Measurements from ENCODE around the gene CRB3. TPM values are rescaled to one million over a fixed set of nuclear protein-coding genes. Genes with fewer than 3 reads are reported as not detected.

The CRB3 gene
- total RNA-seq, 1 experiment from 2014 or later = 13.6 TPM

DNA sequence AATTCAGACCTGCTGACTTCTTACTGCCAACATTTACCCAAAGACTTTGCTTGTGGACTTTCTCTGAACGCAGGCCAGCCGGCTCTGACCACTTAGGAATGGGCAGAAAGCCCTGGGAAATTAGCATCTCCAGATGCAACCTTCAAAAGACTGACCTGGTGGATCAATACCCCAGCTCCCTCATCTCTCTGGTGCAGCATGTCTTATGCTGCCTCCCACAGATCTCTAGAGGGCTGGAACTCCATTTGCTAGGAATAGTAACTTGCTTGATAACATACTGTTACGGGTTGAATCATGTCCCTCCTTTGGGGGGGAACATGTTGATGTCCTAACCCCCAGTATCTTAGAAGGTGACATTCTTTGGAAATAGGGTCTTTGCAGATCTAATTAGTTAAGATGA is 17.6 kb upstream of the CRB3 start:
- intact Hi-C loops (cut with micrococcal nuclease) = no loop called here
- BruUV-seq (replicated peaks) = no TSS peak
- TF ChIP-seq CTCF (IDR thresholded peaks at IDR 0.05; ENCODE audit: unreplicated experiment) = no peak
- CTCF ChIA-PET = no interaction called here
- H3K27ac Mint-ChIP-seq (ENCODE audit: low read depth, unreplicated experiment) = no peak overlapping the region
- H3K4me1 Mint-ChIP-seq (ENCODE audit: insufficient read depth, unreplicated experiment) = no peaks in the 10 kb centered on the region
- no peak for DNase-seq (ENCODE audit: unreplicated experiment)
- H3K27me3 Mint-ChIP-seq (ENCODE audit: insufficient read depth, unreplicated experiment) = no peaks in the 10 kb centered on the region
- POLR2A ChIA-PET = no interaction called here
- H3K36me3 Mint-ChIP-seq (ENCODE audit: insufficient read depth, unreplicated experiment) = peaks cover under 1% of the 10 kb centered on the region
- H3K4me3 Mint-ChIP-seq (ENCODE audit: unreplicated experiment) = no peak overlapping the region
- peaks cover 5% of the 10 kb centered on the region for H3K9me3 Mint-ChIP-seq (ENCODE audit: unreplicated experiment)

GRCh38 chr19:6448045-6448444 is 16.0 kb upstream of the CRB3 start:
- H3K4me3 Mint-ChIP-seq (ENCODE audit: unreplicated experiment) = no peak overlapping the region
- TF ChIP-seq CTCF (IDR thresholded peaks at IDR 0.05; ENCODE audit: unreplicated experiment) = no peak
- DNase-seq (ENCODE audit: unreplicated experiment) = no peak
- no peaks in the 10 kb centered on the region for H3K4me1 Mint-ChIP-seq (ENCODE audit: insufficient read depth, unreplicated experiment)
- intact Hi-C loops (cut with micrococcal nuclease) = no loop called here
- CTCF ChIA-PET = interaction anchor here (0.6 kb wide), 1 partner anchor 69 kb away, joined by 3 read pairs; no protein-coding TSS in a partner anchor
- H3K27ac Mint-ChIP-seq (ENCODE audit: low read depth, unreplicated experiment) = no peak overlapping the region
- no TSS peak for BruUV-seq (replicated peaks)
- H3K36me3 Mint-ChIP-seq (ENCODE audit: insufficient read depth, unreplicated experiment) = peaks cover 10% of the 10 kb centered on the region
- POLR2A ChIA-PET = interaction anchor here (1.6 kb wide), 1 partner anchor 23 kb away, joined by 6 read pairs; the partner anchor contains the start of gene KHSRP
- H3K27me3 Mint-ChIP-seq (ENCODE audit: insufficient read depth, unreplicated experiment) = no peaks in the 10 kb centered on the region
- H3K9me3 Mint-ChIP-seq (ENCODE audit: unreplicated experiment) = peaks cover 5% of the 10 kb centered on the region

GRCh38 chr19:6450166-6450565 is 13.9 kb upstream of the CRB3 start:
- peaks cover 27% of the 10 kb centered on the region for H3K36me3 Mint-ChIP-seq (ENCODE audit: insufficient read depth, unreplicated experiment)
- BruUV-seq (replicated peaks) = no TSS peak
- no peak for DNase-seq (ENCODE audit: unreplicated experiment)
- H3K9me3 Mint-ChIP-seq (ENCODE audit: unreplicated experiment) = peaks cover 5% of the 10 kb centered on the region
- no peak overlapping the region for H3K27ac Mint-ChIP-seq (ENCODE audit: low read depth, unreplicated experiment)
- no peak for TF ChIP-seq CTCF (IDR thresholded peaks at IDR 0.05; ENCODE audit: unreplicated experiment)
- intact Hi-C loops (cut with micrococcal nuclease) = no loop called here
- H3K4me1 Mint-ChIP-seq (ENCODE audit: insufficient read depth, unreplicated experiment) = no peaks in the 10 kb centered on the region
- ChIA-PET POLR2A (no interaction called here), CTCF (no interaction called here)
- no peak overlapping the region for H3K4me3 Mint-ChIP-seq (ENCODE audit: unreplicated experiment)
- no peaks in the 10 kb centered on the region for H3K27me3 Mint-ChIP-seq (ENCODE audit: insufficient read depth, unreplicated experiment)

GRCh38 chr19:6451583-6452222 is 12.4 kb upstream of the CRB3 start:
- no peak for DNase-seq (ENCODE audit: unreplicated experiment)
- no peak overlapping the region for H3K27ac Mint-ChIP-seq (ENCODE audit: low read depth, unreplicated experiment)
- peaks cover under 1% of the 10 kb centered on the region for H3K9me3 Mint-ChIP-seq (ENCODE audit: unreplicated experiment)
- H3K4me3 Mint-ChIP-seq (ENCODE audit: unreplicated experiment) = no peak overlapping the region
- no peaks in the 10 kb centered on the region for H3K27me3 Mint-ChIP-seq (ENCODE audit: insufficient read depth, unreplicated experiment)
- BruUV-seq (replicated peaks) = no TSS peak
- TF ChIP-seq CTCF (IDR thresholded peaks at IDR 0.05; ENCODE audit: unreplicated experiment) = no peak
- no peaks in the 10 kb centered on the region for H3K4me1 Mint-ChIP-seq (ENCODE audit: insufficient read depth, unreplicated experiment)
- POLR2A ChIA-PET = no interaction called here
- peaks cover 32% of the 10 kb centered on the region for H3K36me3 Mint-ChIP-seq (ENCODE audit: insufficient read depth, unreplicated experiment)
- intact Hi-C loops (cut with micrococcal nuclease) = no loop called here
- CTCF ChIA-PET = no interaction called here

All from MCF 10A (cell line).